ENCODE results near the gene FA2H.
A peak's percentile ranks its signal among the peaks of the same experiment; 100 is the strongest.
"Not testable (repeated sequence)": the region's sequence is repeated elsewhere in the genome, so short reads cannot be mapped to it uniquely, and the experiment has no call there.

FA2H gene, protein sequence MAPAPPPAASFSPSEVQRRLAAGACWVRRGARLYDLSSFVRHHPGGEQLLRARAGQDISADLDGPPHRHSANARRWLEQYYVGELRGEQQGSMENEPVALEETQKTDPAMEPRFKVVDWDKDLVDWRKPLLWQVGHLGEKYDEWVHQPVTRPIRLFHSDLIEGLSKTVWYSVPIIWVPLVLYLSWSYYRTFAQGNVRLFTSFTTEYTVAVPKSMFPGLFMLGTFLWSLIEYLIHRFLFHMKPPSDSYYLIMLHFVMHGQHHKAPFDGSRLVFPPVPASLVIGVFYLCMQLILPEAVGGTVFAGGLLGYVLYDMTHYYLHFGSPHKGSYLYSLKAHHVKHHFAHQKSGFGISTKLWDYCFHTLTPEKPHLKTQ

DNA sequence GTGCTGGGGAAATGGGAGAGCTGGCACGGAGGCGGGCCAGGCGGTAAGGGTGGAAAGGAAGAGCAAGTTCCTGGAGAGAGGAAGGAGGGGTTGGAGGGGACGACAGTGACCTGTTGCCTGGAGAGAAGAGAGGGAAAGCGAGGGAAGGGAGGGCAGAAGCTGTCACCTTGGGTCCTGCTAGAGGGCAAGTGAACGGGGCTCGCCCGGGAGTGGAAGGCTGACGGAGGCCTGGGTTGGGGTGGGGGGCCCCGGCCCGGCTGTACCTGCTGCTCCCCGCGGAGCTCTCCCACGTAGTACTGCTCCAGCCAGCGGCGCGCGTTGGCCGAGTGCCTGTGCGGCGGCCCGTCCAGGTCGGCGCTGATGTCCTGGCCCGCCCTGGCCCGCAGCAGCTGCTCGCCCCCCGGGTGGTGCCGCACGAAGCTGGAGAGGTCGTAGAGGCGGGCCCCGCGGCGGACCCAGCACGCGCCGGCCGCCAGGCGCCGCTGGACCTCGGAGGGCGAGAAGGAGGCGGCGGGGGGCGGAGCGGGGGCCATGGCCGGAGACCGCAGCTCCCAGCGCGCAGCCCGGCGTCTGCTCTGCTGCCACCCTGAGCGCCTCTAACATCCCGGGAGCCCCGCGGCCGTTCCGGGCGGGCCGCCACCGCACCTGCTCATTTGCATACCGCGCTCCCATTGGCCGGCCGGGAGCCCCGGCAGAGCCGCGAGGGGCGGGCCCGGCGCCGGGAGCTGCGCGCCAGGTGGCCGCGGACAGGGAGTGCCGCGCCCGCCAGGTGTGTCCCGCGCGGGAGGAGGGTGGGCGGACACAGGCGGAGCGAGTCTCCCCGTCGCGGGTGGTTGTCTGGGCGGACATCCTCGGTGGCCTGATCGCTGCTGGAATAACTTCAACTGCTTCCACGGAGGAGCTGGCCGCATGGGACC is at the start of gene FA2H:
Gene FA2H (minus strand): TSS at position 598 of the 917 bp plus-strand sequence. CDS start 65 bp downstream, at position 533.
- no peaks in the 10 kb centered on the region for H3K27me3 Mint-ChIP-seq
- DNase-seq (ENCODE audit: low spot score in 2 of 2) (peak; percentile 68 to 73), ATAC-seq (ENCODE audit: low read depth) (peak; percentile 90)
- no peaks in the 10 kb centered on the region for H3K9me3 Mint-ChIP-seq
- peak within 1 kb of the TSS; percentile 73 for H3K27ac Mint-ChIP-seq
- peak within 1 kb of the TSS; percentile 90 for H3K4me3 Mint-ChIP-seq
- no peaks in the 10 kb centered on the region for H3K36me3 Mint-ChIP-seq
- peaks cover 30% of the 10 kb centered on the region for H3K4me1 Mint-ChIP-seq

DNA sequence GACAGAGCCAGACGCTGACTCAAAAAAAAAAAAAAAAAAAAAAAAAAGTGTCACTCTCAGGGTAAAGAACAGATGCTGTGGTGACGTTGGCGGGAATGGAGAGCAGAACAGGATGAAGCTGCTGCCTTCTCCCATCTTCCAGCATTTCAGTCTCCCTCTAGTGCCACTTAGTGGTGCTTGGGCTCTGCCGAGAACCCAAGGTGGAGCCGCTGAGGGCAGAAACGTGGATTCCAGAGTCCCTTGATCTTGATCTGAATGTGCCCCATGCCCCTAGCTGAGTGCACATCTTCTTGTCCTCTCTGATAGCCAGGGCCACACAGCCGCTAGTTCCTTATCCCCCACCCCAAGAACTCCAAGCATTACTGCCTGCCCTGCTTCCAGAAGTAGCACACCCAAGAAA is 43.2 kb upstream of the FA2H start:
- Mint-ChIP-seq H3K4me1 (no peaks in the 10 kb centered on the region), H3K36me3 (no peaks in the 10 kb centered on the region), H3K9me3 (peaks cover 7% of the 10 kb centered on the region), H3K4me3 (no peak overlapping the region), H3K27me3 (peaks cover 8% of the 10 kb centered on the region), H3K27ac (no peak overlapping the region)
- no peak for DNase-seq (ENCODE audit: low spot score in 2 of 2)
- no peak for ATAC-seq (ENCODE audit: low read depth)

DNA sequence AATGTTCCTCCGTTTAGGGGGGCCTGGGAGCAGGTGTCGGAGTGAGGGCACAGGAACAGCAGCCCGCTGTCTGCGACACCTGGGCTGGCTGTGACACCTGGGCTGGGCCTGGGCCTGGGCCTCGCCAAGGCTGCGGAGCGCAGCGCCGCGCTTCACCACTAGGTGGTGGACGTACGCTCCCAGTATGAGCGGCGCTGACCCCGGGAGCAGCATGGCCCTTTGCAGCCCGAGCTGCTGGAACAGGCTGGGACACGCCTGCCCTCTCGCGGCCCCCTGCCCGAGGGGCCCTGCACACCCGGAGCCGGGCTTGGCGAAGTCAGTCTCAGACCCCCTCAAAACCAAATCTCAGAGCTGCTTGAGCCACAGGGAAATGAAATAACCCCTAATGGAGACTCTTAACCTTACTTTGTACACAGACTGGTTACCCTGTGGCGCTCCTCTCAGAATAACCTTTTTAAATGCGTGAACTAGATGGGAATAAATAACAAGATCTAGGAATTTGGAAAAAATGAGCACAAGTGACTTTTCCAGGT is 38.6 kb upstream of the FA2H start:
- Mint-ChIP-seq H3K36me3 (no peaks in the 10 kb centered on the region), H3K27me3 (peaks cover 2% of the 10 kb centered on the region), H3K4me3 (no peak overlapping the region), H3K4me1 (no peaks in the 10 kb centered on the region), H3K9me3 (peaks cover 1% of the 10 kb centered on the region), H3K27ac (no peak overlapping the region)
- peak; percentile 49 to 73 for DNase-seq (ENCODE audit: low spot score in 2 of 2)
- ATAC-seq (ENCODE audit: low read depth), result peak; percentile 99

DNA sequence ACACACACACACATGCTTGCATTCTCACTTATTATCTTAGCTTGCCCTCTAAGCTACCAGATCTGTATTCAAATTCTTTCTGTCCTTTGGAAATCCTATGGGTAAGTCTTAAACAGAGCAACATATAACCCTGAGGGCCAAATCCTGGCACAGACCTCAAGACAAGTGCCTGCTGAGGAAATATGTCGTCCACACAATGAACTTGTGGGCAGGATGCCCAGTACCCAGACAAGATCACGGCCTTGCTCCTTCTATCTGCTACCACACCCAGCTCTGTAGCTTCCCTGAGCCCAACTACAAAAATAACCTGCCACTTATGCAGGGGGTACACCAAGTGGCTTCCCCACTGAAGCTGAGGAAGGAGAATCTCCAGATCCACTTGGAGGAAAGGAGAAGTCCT is 37.3 kb upstream of the FA2H start:
- Mint-ChIP-seq H3K36me3 (no peaks in the 10 kb centered on the region), H3K4me3 (no peak overlapping the region), H3K9me3 (peaks cover 1% of the 10 kb centered on the region), H3K27me3 (peaks cover 2% of the 10 kb centered on the region), H3K4me1 (no peaks in the 10 kb centered on the region), H3K27ac (no peak overlapping the region)
- ATAC-seq (ENCODE audit: low read depth), result no peak
- DNase-seq (ENCODE audit: low spot score in 2 of 2), result no peak

DNA sequence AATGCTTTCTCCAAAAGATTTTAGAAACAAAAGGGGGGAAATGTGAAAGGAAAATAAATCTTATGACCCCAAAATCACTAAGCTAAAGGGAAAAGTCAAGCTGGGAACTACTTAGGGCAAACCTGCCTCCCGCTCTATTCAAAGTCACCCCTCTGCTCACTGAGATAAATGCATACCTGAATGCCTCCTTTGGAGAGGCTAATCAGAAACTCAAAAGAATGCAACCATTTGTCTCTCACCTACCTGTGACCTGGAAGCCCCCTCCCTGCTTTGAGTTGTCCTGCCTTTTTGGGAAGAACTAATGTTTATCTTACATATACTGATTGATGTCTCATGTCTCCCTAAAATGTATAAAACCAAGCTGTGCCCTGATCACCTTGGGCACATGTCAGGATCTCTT is 36.6 kb upstream of the FA2H start:
- H3K27me3 Mint-ChIP-seq; H3K36me3 Mint-ChIP-seq; H3K4me3 Mint-ChIP-seq; H3K9me3 Mint-ChIP-seq; ATAC-seq (ENCODE audit: low read depth); H3K27ac Mint-ChIP-seq; H3K4me1 Mint-ChIP-seq; DNase-seq (ENCODE audit: low spot score in 2 of 2): not testable (repeated sequence)

DNA sequence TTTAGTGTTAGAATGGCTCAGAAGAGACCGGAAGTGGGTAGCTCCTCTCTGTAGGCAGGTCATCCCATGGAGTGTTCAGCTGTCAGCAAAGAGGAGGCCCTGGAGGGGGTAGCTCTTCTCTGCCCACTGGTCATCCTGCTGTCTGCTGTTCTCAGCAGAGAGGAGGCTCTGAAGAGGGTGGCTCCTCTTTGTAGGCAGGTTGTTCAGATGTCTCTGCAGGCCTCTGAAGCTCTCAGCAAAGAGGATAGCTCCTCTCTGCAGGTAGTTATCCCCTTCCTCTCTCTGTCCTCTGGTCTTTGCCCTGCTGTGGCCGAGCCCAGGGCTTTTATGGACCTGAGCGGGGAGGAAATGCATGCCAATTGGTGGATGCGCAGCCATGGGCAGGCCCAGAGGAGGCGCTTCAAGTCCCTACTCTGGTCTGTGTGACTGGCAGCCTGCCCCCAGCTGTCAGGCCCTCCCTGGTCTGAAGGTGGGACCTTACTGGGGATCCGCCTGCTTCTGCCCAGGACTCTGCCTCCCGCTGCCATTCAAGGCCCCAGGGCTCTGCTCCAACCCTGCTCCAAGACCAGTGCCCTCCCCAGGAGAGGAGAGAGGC is 32.5 kb upstream of the FA2H start:
- H3K27ac Mint-ChIP-seq, result no peak overlapping the region
- DNase-seq (ENCODE audit: low spot score in 2 of 2) (no peak), ATAC-seq (ENCODE audit: low read depth) (no peak)
- no peaks in the 10 kb centered on the region for H3K4me1 Mint-ChIP-seq
- peaks cover 6% of the 10 kb centered on the region for H3K9me3 Mint-ChIP-seq
- H3K4me3 Mint-ChIP-seq, result no peak overlapping the region
- peaks cover 3% of the 10 kb centered on the region for H3K27me3 Mint-ChIP-seq
- peaks cover 5% of the 10 kb centered on the region for H3K36me3 Mint-ChIP-seq

DNA sequence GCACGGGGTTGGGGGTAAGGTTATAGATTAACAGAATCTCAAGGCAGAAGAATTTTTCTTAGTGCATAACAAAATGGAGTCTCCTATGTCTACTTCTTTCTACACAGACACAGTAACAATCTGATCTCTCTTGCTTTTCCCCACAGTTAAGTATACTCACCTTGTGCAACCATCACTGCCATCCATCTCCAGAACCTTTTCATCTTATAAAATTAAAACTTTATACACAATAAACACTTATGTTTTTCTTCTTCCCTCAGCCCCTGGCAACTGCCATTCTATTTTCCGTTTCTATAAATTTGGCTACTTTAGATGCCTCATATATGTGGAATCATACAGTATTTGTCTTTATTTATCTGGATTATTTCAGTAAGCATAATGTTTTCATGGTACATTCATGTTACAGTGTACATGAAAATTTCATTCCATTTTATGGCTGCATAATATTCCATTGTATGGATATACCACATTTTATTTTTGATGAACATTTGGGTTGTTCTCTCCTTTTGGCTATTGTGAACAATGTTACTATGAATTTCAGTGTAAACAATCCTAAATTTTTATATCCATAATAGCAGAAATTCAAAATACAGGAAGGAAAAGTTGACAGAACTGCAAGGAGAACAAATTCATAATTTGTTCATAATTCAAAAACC is 25.7 kb upstream of the FA2H start:
- ATAC-seq (ENCODE audit: low read depth), result no peak
- peaks cover 8% of the 10 kb centered on the region for H3K9me3 Mint-ChIP-seq
- H3K27me3 Mint-ChIP-seq, result peaks cover 11% of the 10 kb centered on the region
- H3K4me3 Mint-ChIP-seq, result no peak overlapping the region
- no peaks in the 10 kb centered on the region for H3K4me1 Mint-ChIP-seq
- H3K36me3 Mint-ChIP-seq, result peaks cover 2% of the 10 kb centered on the region
- DNase-seq (ENCODE audit: low spot score in 2 of 2), result no peak
- H3K27ac Mint-ChIP-seq, result no peak overlapping the region

DNA sequence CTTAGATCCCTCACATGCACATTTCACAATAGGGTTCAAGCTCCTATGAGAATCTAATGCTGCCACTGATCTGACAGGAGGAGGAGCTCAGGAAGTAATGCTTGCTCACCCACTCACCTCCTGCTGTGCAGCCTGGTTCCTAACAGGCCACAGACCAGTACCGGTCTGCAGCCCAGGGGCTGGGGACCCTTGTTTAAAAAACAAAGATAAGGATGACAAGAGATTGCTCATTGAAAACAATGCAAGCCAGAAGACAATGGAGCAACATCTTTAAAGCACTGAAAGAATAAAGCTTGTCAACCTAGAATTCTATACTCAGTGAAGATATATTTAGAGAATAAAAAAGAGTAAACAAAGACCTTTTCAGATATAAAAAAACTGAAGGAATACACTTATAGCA is 22.8 kb upstream of the FA2H start:
- Mint-ChIP-seq H3K4me1 (no peaks in the 10 kb centered on the region), H3K4me3 (no peak overlapping the region), H3K36me3 (no peaks in the 10 kb centered on the region), H3K27me3 (peaks cover 17% of the 10 kb centered on the region), H3K9me3 (peaks cover 5% of the 10 kb centered on the region), H3K27ac (no peak overlapping the region)
- DNase-seq (ENCODE audit: low spot score in 2 of 2), result no peak
- ATAC-seq (ENCODE audit: low read depth), result no peak

DNA sequence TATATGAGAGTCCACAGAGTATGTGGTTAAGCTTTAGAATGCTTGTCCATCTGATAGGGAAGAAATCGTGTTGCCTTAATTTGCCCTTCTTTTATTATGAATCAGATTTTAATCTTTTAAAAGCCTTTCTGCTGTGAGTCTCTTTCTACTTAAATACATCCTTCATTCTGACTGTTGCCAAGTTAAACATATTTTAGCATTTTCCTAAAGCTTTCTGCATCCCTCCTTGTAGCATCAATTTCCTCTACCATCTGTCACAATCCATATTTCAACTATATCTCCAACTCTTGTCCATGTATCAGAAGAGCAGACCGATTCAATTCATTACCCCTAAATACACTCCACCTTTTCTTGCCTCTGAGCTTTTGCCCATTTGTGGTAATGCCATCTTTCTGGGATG is 20.5 kb upstream of the FA2H start:
- Mint-ChIP-seq H3K27ac (no peak overlapping the region), H3K4me3 (no peak overlapping the region), H3K9me3 (peaks cover 7% of the 10 kb centered on the region), H3K4me1 (no peaks in the 10 kb centered on the region), H3K27me3 (peaks cover 18% of the 10 kb centered on the region), H3K36me3 (no peaks in the 10 kb centered on the region)
- ATAC-seq (ENCODE audit: low read depth) (no peak), DNase-seq (ENCODE audit: low spot score in 2 of 2) (no peak)

DNA sequence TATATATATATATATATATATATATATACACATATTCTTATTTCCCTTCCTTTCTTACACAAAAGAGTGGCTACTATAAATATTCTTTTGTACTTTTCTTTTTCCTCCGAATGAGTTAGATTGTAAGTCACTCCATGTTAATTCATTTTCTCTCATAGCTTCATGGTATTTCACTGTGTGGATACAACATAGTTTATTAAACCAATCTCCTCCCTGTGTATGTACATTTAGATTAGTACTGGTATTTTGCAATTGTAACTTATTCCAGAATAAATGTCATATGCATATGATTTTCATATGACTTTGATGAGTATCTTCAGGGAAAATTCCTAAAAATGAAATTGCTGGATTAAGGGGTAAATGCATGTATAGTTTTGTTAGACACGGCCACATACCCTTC is 20.0 kb upstream of the FA2H start:
- Mint-ChIP-seq H3K4me3 (no peak overlapping the region), H3K4me1 (no peaks in the 10 kb centered on the region), H3K27me3 (peaks cover 18% of the 10 kb centered on the region), H3K27ac (no peak overlapping the region), H3K36me3 (no peaks in the 10 kb centered on the region), H3K9me3 (peaks cover 7% of the 10 kb centered on the region)
- no peak for DNase-seq (ENCODE audit: low spot score in 2 of 2)
- ATAC-seq (ENCODE audit: low read depth), result no peak

DNA sequence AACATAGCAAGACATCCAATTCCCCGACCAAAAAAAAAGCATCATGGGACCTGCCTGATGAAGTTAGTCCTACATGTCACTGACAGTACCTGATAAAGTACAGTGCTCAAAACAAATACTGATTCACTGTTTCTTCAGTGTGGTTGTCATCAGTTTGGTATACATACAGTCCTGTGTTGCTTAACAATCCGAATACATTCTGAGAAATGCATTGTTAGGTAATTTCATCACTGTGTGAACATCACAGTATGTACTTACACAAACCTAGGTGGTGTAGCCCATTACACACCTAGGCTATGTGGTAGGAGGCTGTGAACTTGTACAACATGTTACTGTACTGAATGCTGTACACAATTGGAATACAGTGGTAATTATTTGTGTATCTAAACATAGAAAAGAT is 19.0 kb upstream of the FA2H start:
- DNase-seq (ENCODE audit: low spot score in 2 of 2) (no peak), ATAC-seq (ENCODE audit: low read depth) (no peak)
- H3K27ac Mint-ChIP-seq, result no peak overlapping the region
- H3K27me3 Mint-ChIP-seq, result peaks cover 20% of the 10 kb centered on the region
- no peak overlapping the region for H3K4me3 Mint-ChIP-seq
- H3K9me3 Mint-ChIP-seq, result peaks cover 7% of the 10 kb centered on the region
- H3K4me1 Mint-ChIP-seq, result no peaks in the 10 kb centered on the region
- H3K36me3 Mint-ChIP-seq, result no peaks in the 10 kb centered on the region

DNA sequence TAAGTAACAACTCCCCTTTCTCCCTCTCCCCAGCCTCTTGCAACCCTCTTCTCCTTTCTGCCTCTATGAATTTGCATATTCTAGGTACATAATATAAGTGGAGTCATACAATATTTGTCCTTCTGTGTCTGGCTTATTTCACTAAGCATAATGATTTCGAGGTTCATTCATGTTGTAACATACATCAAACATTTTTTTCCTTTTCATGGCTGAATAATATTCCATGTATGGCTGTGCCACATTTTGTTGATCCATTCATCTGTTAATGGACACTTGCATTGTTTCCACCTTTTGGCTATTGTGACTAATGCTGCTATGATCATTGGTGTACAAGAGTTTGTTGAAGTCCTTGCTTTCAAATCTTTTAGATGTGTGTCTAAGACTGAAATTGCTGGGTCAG is 17.6 kb upstream of the FA2H start:
- ATAC-seq (ENCODE audit: low read depth), result no peak
- H3K4me1 Mint-ChIP-seq, result no peaks in the 10 kb centered on the region
- no peak overlapping the region for H3K4me3 Mint-ChIP-seq
- no peak overlapping the region for H3K27ac Mint-ChIP-seq
- H3K9me3 Mint-ChIP-seq, result peaks cover 5% of the 10 kb centered on the region
- DNase-seq (ENCODE audit: low spot score in 2 of 2), result no peak
- peaks cover 21% of the 10 kb centered on the region for H3K27me3 Mint-ChIP-seq
- H3K36me3 Mint-ChIP-seq, result no peaks in the 10 kb centered on the region

DNA sequence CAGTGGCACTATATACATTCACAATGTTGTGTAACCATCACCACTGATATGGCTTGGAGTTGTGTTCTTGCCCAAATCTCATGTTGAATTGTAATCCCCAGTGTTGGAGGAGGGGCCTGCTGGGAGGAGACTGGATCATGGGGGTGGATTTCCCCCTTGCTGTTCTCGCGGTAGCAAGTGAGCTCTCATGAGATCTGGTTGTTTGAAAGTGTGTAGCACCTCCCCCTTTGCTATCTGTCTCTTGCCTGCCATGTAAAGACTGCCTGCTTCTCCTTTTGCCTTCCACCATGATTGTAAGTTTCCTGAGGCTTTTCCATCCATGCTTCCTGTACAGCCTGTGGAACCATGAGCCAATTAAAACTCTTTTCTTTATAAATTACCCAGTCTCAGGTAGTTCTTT is 17.1 kb upstream of the FA2H start:
- not testable (repeated sequence) for DNase-seq (ENCODE audit: low spot score in 2 of 2); H3K27ac Mint-ChIP-seq; H3K9me3 Mint-ChIP-seq; H3K4me1 Mint-ChIP-seq; ATAC-seq (ENCODE audit: low read depth); H3K36me3 Mint-ChIP-seq; H3K4me3 Mint-ChIP-seq
- H3K27me3 Mint-ChIP-seq, result peaks cover 21% of the 10 kb centered on the region
